ENCODE results near the gene SET.

DNA sequence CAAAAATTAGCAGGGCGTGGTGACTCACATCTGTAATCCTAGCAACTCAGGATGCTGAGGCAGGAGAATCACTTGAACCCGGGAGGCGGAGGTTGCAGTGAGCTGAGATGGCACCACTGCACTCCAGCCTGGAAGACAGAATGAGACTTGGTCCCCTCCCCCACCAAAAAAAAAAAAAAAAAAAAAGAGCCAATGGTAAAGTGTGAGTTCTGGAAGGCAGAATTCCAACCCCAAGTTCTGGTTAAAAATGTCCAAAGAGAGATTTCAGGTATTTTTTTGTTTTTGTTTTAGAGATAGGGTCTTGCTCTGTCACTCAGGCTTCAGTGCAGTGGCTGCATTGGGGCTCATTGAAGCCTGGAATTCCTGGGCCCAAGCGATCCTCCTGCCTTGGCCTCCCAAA lies 1.6 kb upstream of the SET start:
- TF ChIP-seq, protein P1, sequence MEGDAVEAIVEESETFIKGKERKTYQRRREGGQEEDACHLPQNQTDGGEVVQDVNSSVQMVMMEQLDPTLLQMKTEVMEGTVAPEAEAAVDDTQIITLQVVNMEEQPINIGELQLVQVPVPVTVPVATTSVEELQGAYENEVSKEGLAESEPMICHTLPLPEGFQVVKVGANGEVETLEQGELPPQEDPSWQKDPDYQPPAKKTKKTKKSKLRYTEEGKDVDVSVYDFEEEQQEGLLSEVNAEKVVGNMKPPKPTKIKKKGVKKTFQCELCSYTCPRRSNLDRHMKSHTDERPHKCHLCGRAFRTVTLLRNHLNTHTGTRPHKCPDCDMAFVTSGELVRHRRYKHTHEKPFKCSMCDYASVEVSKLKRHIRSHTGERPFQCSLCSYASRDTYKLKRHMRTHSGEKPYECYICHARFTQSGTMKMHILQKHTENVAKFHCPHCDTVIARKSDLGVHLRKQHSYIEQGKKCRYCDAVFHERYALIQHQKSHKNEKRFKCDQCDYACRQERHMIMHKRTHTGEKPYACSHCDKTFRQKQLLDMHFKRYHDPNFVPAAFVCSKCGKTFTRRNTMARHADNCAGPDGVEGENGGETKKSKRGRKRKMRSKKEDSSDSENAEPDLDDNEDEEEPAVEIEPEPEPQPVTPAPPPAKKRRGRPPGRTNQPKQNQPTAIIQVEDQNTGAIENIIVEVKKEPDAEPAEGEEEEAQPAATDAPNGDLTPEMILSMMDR (conservative IDR thresholded peaks at IDR 0.05) = no peak
- no peak for TF ChIP-seq ZFX (IDR thresholded peaks at IDR 0.05)

All from C4-2B (cell line).